ENCODE results near the gene CDH2.

The CDH2 gene

DNA sequence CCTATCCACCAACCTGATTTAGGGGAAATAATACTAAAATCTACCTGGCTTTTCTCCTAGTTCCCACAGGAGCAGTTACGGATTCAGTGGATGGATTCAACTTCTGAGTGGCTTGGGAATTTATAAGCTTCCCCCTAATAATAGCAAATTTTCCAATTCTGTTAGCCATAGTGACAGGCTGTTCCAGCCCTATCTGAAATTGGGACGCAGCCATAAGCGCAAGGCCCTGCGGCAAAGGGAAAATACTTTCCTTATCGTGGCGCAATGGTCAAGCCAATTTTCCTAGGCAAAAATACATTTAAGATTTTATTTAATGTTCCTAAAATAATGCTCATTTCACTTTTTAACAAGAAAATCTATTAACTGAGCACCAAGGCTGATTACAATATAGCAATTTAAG, 49.7 kb downstream of the CDH2 start:
- Histone ChIP-seq H3K9ac (ENCODE audit: low read length) (no peak overlapping the region), H2AFZ (ENCODE audit: low read depth, low read length) (no peak overlapping the region), H3K9me3 (ENCODE audit: insufficient read depth, low read length) (no peaks in the 10 kb centered on the region), H3K4me1 (ENCODE audit: low read length) (peaks cover 28% of the 10 kb centered on the region), H3K4me2 (ENCODE audit: low read length) (no peak overlapping the region), H3K4me3 (ENCODE audit: low read length) (no peak overlapping the region), H3K79me2 (ENCODE audit: low read length) (no peaks in the 10 kb centered on the region), H3K27me3 (ENCODE audit: low read depth, low read length) (no peaks in the 10 kb centered on the region), H4K20me1 (ENCODE audit: insufficient read depth, low read length) (no peaks in the 10 kb centered on the region), H3K27ac (ENCODE audit: low read length) (no peak overlapping the region), H3K36me3 (replicated peaks; ENCODE audit: low read depth, low read length) (no peaks in the 10 kb centered on the region)
- TF ChIP-seq EZH2phosphoT487 (IDR thresholded peaks at IDR 0.05; ENCODE audit: low read depth), result no peak
- TF ChIP-seq, protein P1, sequence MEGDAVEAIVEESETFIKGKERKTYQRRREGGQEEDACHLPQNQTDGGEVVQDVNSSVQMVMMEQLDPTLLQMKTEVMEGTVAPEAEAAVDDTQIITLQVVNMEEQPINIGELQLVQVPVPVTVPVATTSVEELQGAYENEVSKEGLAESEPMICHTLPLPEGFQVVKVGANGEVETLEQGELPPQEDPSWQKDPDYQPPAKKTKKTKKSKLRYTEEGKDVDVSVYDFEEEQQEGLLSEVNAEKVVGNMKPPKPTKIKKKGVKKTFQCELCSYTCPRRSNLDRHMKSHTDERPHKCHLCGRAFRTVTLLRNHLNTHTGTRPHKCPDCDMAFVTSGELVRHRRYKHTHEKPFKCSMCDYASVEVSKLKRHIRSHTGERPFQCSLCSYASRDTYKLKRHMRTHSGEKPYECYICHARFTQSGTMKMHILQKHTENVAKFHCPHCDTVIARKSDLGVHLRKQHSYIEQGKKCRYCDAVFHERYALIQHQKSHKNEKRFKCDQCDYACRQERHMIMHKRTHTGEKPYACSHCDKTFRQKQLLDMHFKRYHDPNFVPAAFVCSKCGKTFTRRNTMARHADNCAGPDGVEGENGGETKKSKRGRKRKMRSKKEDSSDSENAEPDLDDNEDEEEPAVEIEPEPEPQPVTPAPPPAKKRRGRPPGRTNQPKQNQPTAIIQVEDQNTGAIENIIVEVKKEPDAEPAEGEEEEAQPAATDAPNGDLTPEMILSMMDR (IDR thresholded peaks at IDR 0.05; ENCODE audit: low read depth, low read length), result no peak

DNA sequence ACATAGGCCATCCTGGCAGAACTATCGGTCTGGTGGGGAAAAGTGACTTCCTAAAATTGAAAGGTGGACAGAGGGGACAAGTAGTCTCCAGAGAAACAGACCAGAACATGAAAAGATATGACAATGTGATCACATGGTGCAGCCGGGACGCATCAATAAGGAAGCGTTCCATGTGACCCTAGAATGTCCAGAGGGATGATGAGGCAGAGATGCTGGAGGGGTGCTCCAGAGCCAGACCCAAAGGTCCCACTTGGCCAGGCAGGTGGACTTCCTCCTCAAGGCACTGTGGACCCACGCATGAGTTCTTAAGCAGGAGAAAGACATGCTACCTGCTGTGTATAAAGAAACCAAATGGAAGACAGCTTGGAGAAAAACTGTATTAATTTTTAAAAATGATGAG, 50.2 kb downstream of the CDH2 start:
- Histone ChIP-seq H3K27ac (ENCODE audit: low read length) (no peak overlapping the region), H3K4me1 (ENCODE audit: low read length) (peaks cover 23% of the 10 kb centered on the region), H3K9ac (ENCODE audit: low read length) (no peak overlapping the region), H3K27me3 (ENCODE audit: low read depth, low read length) (no peaks in the 10 kb centered on the region), H3K4me3 (ENCODE audit: low read length) (no peak overlapping the region), H3K4me2 (ENCODE audit: low read length) (no peak overlapping the region), H3K9me3 (ENCODE audit: insufficient read depth, low read length) (no peaks in the 10 kb centered on the region), H4K20me1 (ENCODE audit: insufficient read depth, low read length) (no peaks in the 10 kb centered on the region), H2AFZ (ENCODE audit: low read depth, low read length) (no peak overlapping the region), H3K36me3 (replicated peaks; ENCODE audit: low read depth, low read length) (no peaks in the 10 kb centered on the region), H3K79me2 (ENCODE audit: low read length) (no peaks in the 10 kb centered on the region)
- TF ChIP-seq, protein P1 (IDR thresholded peaks at IDR 0.05; ENCODE audit: low read depth, low read length), result no peak
- no peak for TF ChIP-seq EZH2phosphoT487 (IDR thresholded peaks at IDR 0.05; ENCODE audit: low read depth)

DNA sequence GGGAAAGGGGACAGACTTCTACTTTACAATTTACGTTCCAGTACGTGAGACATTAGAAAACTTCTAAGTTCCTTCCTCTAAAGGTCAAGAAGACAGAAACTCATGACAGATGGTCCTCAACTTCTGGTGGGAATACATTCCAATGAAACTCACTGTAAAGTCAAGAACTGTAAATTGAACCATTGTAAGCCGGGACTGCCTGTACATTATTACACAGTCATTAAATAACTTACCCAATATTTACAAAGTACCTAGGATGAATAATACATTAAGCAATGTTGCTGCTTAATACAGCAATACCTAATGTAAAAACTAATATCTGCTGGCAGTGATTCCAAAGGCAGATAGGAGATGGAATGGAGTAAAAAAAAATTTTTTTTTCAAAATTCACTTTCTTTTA, 51.9 kb downstream of the CDH2 start:
- Histone ChIP-seq H3K27ac (ENCODE audit: low read length) (no peak overlapping the region), H4K20me1 (ENCODE audit: insufficient read depth, low read length) (no peaks in the 10 kb centered on the region)

DNA sequence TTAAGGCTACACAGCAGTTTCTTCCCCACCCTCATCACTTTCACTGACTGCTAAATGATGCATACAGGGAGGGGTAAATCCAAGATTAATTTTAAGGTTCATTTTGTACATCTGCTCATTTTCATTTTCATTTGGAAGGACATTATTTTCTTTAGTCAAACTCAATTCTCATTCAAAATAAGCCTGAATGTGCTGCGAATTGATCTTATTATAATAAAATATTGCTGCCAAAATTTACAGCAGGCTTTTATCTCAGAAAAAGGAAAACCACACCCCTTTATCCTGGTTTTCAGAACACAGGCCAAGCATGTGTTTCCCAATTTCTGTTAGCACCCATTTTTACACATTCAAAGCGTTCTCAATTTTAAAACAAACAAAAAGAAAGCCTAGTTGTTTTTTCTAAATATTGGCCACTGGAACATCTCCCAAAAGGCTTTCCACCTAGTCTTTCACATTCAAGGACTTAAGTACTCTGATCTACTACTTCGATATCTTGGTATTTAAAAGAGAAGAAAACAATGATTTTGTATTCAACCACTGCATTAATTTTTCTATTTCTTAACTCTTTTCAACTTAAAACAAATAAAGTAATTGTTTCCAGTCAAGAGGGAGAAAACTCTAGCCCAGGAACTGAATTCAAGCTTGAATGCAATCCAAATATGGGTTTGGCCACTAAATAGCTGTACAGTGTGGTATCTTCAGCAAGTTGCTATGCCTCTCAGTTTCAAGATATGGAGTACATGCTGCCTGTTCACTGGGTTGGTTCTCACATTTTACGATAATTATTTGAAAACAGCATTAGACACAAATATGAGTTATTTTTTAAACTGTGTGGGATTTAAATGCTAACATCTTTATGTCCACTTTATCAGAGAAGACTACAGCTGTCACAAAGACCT, 52.5 kb downstream of the CDH2 start:
- H3K4me1 ChIP-seq (ENCODE audit: low read length), result peaks cover 16% of the 10 kb centered on the region
- H3K4me2 ChIP-seq (ENCODE audit: low read length), result peak overlapping the region; percentile 70
- H3K79me2 ChIP-seq (ENCODE audit: low read length), result no peaks in the 10 kb centered on the region
- H2AFZ ChIP-seq (ENCODE audit: low read depth, low read length), result peak overlapping the region; percentile 58
- peak overlapping the region; percentile 35 for H3K9ac ChIP-seq (ENCODE audit: low read length)
- H4K20me1 ChIP-seq (ENCODE audit: insufficient read depth, low read length), result no peaks in the 10 kb centered on the region
- peak overlapping the region; percentile 48 for H3K4me3 ChIP-seq (ENCODE audit: low read length)
- H3K27ac ChIP-seq (ENCODE audit: low read length), result no peak overlapping the region
- H3K9me3 ChIP-seq (ENCODE audit: insufficient read depth, low read length), result no peaks in the 10 kb centered on the region
- no peaks in the 10 kb centered on the region for H3K27me3 ChIP-seq (ENCODE audit: low read depth, low read length)
- H3K36me3 ChIP-seq (replicated peaks; ENCODE audit: low read depth, low read length), result no peaks in the 10 kb centered on the region
- TF ChIP-seq, protein P1 (IDR thresholded peaks at IDR 0.05; ENCODE audit: low read depth, low read length), result no peak
- no peak for TF ChIP-seq EZH2phosphoT487 (IDR thresholded peaks at IDR 0.05; ENCODE audit: low read depth)

More for the DNA sequence above, 51.9 kb downstream of the CDH2 start:
- Histone ChIP-seq H3K9ac (ENCODE audit: low read length) (no peak overlapping the region), H3K4me3 (ENCODE audit: low read length) (no peak overlapping the region), H3K36me3 (replicated peaks; ENCODE audit: low read depth, low read length) (no peaks in the 10 kb centered on the region), H2AFZ (ENCODE audit: low read depth, low read length) (no peak overlapping the region), H3K4me1 (ENCODE audit: low read length) (peaks cover 16% of the 10 kb centered on the region), H3K79me2 (ENCODE audit: low read length) (no peaks in the 10 kb centered on the region), H3K9me3 (ENCODE audit: insufficient read depth, low read length) (no peaks in the 10 kb centered on the region), H3K27me3 (ENCODE audit: low read depth, low read length) (no peaks in the 10 kb centered on the region), H3K4me2 (ENCODE audit: low read length) (no peak overlapping the region)
- TF ChIP-seq, protein P1 (IDR thresholded peaks at IDR 0.05; ENCODE audit: low read depth, low read length), result no peak
- TF ChIP-seq EZH2phosphoT487 (IDR thresholded peaks at IDR 0.05; ENCODE audit: low read depth), result no peak
